HG02938 (cell line): ENCODE data around the gene SPRING1.
"Not testable (repeated sequence)": the region's sequence is repeated elsewhere in the genome, so short reads cannot be mapped to it uniquely, and the experiment has no call there.

Experiments used
- ATAC-seq: cut with Tn5 transposase; IDR thresholded peaks from one replicate; pipeline ENCODE4 v1.9.1; 2021; ENCODE audit warnings: mild to moderate bottlenecking, moderate library complexity; ENCODE audit not compliant: unreplicated experiment

Gene SPRING1

GRCh38 chr12:116742787-116743186 is 4.9 kb upstream of the SPRING1 start:
- not testable (repeated sequence) for ATAC-seq

DNA sequence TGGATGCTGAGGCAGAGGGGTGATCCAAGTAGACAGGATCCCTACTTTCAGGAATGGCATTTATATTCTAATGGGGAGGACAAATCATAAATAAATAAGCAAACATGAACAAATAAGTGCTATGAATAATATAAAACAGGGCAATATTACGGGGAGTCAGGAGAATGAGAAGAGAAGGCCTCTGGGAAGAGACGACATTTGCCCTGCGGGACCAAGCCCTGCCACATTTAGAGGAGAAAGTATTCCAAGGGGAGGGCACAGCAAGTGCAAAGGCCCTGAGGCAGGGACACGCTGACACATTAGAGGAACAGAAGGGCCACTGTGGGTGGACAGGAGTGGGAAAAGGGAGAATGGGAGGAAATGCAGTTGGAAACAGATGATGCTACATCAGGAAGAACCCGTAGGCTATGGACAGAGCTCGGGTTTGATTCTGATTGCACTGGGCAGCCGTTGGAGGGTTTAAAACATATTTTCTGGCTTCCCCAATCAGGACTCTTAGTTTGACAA is 1.6 kb upstream of the SPRING1 start:
- no peak for ATAC-seq

DNA sequence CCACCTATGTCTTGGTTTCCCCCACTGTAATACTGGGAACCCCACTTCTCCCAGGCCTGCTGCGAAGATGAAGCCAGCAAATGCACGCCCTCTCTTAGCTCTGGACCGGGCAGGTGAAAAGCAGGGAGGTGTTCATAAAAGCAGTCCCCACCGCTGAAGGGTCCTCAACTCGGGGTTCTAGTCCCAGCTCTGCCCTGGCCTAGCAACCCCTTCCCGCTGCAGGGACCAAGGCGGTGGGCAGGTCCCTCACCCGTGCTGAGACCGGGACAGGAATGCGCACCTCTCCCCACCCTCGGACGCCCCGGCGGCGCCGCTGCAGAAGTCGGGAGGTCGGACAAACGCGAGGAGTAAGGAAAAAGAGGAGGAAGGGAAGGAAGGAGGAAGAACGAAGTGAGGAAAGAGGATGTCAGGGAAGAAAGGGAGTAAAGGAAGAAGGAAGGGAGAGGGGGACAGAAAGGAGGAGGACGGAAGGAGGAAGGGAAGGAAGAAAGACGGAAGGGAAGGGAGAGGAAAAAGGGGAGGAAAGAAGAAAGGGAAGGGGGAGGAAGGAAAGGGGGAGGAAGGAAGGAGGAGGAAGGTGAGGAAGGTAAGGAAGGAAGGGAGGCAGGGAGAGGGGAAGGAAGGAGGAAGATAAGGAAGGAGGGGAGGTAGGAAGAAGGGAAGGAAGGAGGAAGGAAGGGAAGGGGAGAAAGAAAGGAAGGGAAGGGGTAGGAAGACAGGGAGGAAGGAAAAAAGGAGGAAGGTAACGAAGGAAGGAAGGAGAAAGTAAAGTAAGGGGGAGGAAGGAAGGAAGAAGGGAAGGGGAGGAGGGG is 701 bp downstream of the SPRING1 start:
- ATAC-seq: no peak

DNA sequence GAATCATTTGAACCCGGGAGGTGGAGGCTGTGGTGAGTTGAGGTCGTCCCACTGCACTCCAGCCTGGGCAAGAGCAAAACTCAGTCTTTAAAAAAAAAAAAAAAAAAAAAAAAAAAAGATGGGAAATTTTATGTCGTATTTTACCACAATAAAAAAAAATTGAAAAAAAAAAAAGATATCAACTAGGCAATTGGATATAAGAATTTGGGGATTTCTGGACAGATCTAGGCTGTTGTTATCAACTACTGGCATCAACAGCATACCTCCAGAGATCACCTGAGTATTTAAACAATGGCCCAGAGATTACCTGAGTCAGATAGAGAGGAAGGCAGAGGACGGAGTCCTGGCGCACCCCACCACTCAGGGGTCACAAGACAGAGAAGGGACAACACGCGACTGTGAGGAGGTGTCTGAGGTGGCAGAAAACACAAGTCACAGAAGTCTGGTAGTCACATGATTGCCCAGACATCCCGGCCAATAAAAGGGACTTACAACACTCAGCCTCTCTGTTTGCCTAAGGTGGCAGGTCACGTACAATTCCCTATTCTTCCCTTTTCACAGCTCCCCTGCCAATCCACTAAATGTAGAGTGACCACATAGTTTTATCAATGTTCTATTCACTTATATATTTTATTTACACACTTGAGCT is 1.8 kb downstream of the SPRING1 start:
- no peak for ATAC-seq

DNA sequence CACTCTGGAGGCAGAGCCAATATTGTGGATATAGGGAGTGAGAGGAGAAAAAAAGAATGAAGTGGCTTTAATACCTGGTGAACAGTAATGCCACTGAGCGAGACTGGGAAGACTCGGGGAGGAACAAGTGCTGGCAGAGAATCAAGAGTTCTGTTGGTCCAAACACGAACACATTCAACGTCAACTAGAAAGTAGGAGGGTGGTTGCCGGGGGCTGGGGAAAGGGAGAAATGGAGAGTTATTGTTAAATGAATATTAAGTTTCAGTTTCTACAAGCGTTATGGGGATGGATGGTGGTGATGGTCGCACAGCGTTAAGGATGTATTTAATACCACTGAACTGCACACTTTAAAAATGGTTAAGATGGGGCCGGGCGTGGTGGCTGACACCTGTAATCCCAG is 2.8 kb downstream of the SPRING1 start:
- ATAC-seq: no peak

- ATAC-seq: no peak
Observed at GRCh38 chr12:116734156-116734768, 3.6 kb downstream of the SPRING1 start.

- ATAC-seq: no peak
Observed at GRCh38 chr12:116731801-116732200, 6.1 kb downstream of the SPRING1 start.

GRCh38 chr12:116727891-116728290 is 10.0 kb downstream of the SPRING1 start:
- no peak for ATAC-seq

GRCh38 chr12:116727261-116727660 is 10.6 kb downstream of the SPRING1 start:
- ATAC-seq: no peak

DNA sequence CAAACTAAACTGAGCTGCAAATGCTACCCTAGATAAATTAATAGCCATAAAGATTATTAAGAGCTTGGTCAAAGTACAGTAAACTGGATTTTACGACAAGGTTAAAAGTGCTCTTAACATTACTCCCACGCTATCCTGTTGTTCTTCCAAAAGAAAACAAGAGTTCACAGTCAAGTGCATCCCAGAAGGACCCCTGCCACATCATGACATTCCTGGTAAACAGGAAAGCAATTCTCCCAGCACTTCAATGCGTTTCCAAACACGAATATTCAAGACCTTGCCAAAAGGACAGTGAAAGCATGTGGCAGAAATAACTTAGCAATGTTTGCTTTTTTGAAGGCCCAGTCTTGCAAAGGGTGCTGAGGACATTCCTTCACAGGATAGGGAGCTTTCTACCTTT is 11.2 kb downstream of the SPRING1 start:
- no peak for ATAC-seq

GRCh38 chr12:116722245-116722644 is 15.6 kb downstream of the SPRING1 start:
- no peak for ATAC-seq

DNA sequence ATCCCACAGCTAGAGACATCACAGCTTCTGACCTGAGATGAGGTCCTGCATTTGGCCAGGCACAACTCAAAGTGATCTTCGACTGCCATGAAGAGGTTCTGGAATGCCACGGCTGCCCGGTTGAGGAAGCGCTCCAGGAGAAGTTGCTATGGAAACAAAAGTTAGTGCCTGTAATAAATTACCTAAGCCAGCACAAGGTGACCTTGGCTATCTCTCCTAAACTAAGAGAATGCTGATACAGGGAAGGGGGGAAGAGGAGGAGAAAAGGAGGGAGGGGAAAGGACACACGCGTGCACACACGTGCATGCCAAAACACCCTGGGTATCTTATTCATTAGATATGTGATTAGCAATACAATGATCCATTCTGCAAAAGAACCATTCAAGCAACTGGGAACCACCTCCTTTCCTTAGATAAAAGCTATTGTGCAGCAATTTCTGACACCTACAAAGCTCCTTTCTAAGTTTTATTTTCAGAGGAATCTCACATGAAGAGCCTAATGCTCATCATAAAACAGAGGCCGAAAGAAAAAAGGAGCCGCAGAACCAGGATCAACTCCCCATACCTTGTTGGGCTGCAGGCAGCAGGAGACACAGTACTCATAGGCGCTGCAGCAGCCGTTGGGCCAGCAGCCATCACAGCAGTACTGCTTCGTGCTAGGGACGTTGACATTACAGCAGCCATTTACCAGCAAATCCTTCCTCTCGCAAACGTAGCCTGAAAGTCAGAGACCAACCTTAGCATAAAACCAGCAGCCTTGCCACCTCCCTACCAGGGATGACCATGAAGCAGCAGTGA is 17.9 kb downstream of the SPRING1 start:
- ATAC-seq: no peak

DNA sequence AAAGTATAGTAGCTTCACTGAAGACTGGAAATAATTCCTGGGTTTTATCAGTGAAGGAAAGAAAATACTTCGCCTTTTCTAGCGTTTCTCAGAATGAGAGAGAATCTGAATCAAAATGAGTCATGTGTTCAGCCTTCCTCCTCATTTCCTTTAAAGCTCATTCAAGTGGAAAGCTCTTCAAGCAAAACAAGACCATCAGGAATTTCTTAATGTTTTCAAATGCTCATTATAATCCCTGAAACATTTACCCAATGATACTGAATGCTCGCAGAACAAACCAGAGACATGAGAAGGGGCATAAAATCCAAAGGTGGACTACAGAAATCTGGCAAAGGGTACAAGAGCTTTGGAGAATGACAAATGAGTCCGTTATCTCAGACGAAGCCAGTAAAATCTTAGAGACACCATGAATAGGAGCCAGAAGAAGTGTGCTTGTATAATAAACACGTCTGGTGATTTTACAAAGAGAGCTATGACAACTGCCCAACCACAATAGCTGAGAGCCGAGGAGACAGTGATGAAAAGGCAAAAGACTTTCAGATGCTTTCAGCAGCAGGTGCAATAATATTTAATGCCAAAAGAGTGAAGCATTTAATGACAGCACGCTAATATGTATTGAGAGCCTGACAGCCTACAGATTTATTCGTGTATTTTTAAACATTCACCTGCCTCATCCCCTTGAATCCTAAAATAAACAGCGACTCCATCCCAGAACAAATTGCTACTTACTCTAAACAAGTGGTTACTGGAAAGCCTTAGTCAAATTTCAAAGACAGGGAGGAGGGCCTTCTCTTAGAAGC is 19.0 kb downstream of the SPRING1 start:
- no peak for ATAC-seq

DNA sequence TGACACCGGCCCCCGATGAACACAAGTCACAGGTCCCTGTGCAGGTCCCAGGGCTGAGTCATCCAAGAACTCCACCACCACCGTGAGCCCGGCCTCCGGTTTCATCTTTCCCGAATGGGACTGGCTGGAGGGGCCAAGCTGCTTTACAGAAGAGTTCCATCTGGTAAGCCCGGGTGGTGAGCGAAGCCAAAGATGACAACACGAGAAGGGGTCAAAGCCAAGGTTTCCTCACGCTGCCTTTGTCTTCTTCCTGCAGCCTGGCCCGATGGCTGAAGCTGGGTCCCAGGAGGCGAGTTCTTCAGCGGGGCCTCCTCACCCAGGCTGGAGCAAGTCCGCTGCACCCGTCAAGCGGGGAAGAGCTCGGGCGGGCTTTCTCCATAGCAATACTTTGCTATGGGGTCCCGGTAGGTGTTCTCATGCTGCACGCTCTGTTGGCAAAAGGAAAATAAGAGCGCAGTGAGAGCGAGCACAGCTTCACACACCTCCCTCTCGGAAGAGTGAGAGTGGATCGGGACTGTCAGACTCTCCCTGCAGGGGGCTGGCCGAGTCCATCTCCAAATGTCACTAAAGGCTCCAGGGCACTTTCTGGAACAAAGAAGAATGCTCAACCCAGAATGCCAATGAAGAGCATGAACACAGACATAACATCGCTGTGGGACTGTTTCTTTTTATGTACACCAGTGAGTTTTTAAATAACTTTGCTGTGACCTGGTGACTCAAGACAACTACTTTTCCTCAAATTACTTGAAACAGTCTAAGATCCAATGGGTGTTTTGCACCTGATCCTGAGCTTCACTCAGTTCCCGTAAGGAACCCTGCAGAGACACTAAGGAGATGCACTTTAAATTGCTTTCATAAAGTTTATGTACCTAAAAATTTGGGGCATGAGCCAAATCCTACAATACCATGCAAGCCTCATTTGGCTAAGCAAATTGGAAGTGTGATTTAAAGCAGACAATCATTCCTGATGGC is 20.1 kb downstream of the SPRING1 start:
- ATAC-seq: no peak

GRCh38 chr12:116714175-116714574 is 23.7 kb downstream of the SPRING1 start:
- ATAC-seq: no peak

- no peak for ATAC-seq
Observed at GRCh38 chr12:116713527-116713926, 24.3 kb downstream of the SPRING1 start.

- no peak for ATAC-seq
Observed at GRCh38 chr12:116712458-116713303, 25.2 kb downstream of the SPRING1 start.
